ENCODE results near the gene DCTN4.

The DCTN4 gene

GRCh38 chr5:150758203-150758530, 650 bp downstream of the DCTN4 start:
- H3K4me1 ChIP-seq (ENCODE audit: insufficient read depth, low read length): peaks cover 23% of the 10 kb centered on the region
- peak overlapping the region; percentile 89 for H3K27ac ChIP-seq (ENCODE audit: low read length)

GRCh38 chr5:150757087-150757649, 1.6 kb downstream of the DCTN4 start:
- Histone ChIP-seq H3K9me3 (ENCODE audit: insufficient read depth, low read length, severe bottlenecking) (no peaks in the 10 kb centered on the region), H4K20me1 (ENCODE audit: insufficient read depth, low read length) (peaks cover 2% of the 10 kb centered on the region; the same call in 1 of the 2 replicates), H3K27ac (ENCODE audit: low read length) (peak overlapping the region; percentile 51; the same call in 1 of the 2 replicates), H3K4me1 (ENCODE audit: insufficient read depth, low read length) (peaks cover 23% of the 10 kb centered on the region), H3K27me3 (ENCODE audit: insufficient read depth, low read length, poor library complexity) (no peaks in the 10 kb centered on the region), H3K9ac (ENCODE audit: low read depth, low read length) (peak overlapping the region; percentile 79), H2AFZ (ENCODE audit: low read depth, low read length) (no peak overlapping the region), H3K4me3 (ENCODE audit: low read depth in 1 of 2, low read length in 2 of 2) (peak overlapping the region in 1 of 2 experiments; percentile 90; a peak in 3 of 4 replicates), H3K79me2 (ENCODE audit: insufficient read depth, low read length) (peaks cover 58% of the 10 kb centered on the region), H3K36me3 (ENCODE audit: insufficient read depth, low read length) (peaks cover 43% of the 10 kb centered on the region), H3K4me2 (ENCODE audit: insufficient read depth, low read length) (peak overlapping the region; percentile 80)
- ATAC-seq (ENCODE audit: insufficient read depth, low read depth): no peak
- no peak for DNase-seq
- no peak for TF ChIP-seq EZH2 (IDR thresholded peaks at IDR 0.05; ENCODE audit: borderline replicate concordance, low read depth, low read length, severe bottlenecking)
- no peak for TF ChIP-seq CTCF (IDR thresholded peaks at IDR 0.05; ENCODE audit: borderline replicate concordance, extremely low read depth, low read length, poor library complexity, severe bottlenecking)

More at GRCh38 chr5:150758203-150758530, 650 bp downstream of the DCTN4 start:
- peak overlapping the region; percentile 64 for H2AFZ ChIP-seq (ENCODE audit: low read depth, low read length)
- ATAC-seq (ENCODE audit: insufficient read depth, low read depth): peak; percentile 15
- H3K9me3 ChIP-seq (ENCODE audit: insufficient read depth, low read length, severe bottlenecking): no peaks in the 10 kb centered on the region
- TF ChIP-seq EZH2 (IDR thresholded peaks at IDR 0.05; ENCODE audit: borderline replicate concordance, low read depth, low read length, severe bottlenecking) (no peak), CTCF (IDR thresholded peaks at IDR 0.05; ENCODE audit: borderline replicate concordance, extremely low read depth, low read length, poor library complexity, severe bottlenecking) (no peak)
- H4K20me1 ChIP-seq (ENCODE audit: insufficient read depth, low read length): peaks cover 2% of the 10 kb centered on the region; the same call in 1 of the 2 replicates
- H3K9ac ChIP-seq (ENCODE audit: low read depth, low read length): peak overlapping the region; percentile 79
- peaks cover 35% of the 10 kb centered on the region for H3K36me3 ChIP-seq (ENCODE audit: insufficient read depth, low read length)
- no peak for DNase-seq
- no peaks in the 10 kb centered on the region for H3K27me3 ChIP-seq (ENCODE audit: insufficient read depth, low read length, poor library complexity)
- H3K4me3 ChIP-seq (ENCODE audit: low read depth in 1 of 2, low read length in 2 of 2): peak overlapping the region; percentile 80 to 90
- peaks cover 52% of the 10 kb centered on the region for H3K79me2 ChIP-seq (ENCODE audit: insufficient read depth, low read length)
- peak overlapping the region; percentile 80 for H3K4me2 ChIP-seq (ENCODE audit: insufficient read depth, low read length)

GRCh38 chr5:150753863-150754262, 5.0 kb downstream of the DCTN4 start:
- DNase-seq (no peak), ATAC-seq (ENCODE audit: insufficient read depth, low read depth) (no peak)
- no peak overlapping the region for H2AFZ ChIP-seq (ENCODE audit: low read depth, low read length)
- no peaks in the 10 kb centered on the region for H3K9me3 ChIP-seq (ENCODE audit: insufficient read depth, low read length, severe bottlenecking)
- H3K36me3 ChIP-seq (ENCODE audit: insufficient read depth, low read length): peaks cover 76% of the 10 kb centered on the region
- H3K9ac ChIP-seq (ENCODE audit: low read depth, low read length): no peak overlapping the region
- H4K20me1 ChIP-seq (ENCODE audit: insufficient read depth, low read length): peaks cover 2% of the 10 kb centered on the region; the same call in 1 of the 2 replicates
- peaks cover 91% of the 10 kb centered on the region for H3K79me2 ChIP-seq (ENCODE audit: insufficient read depth, low read length)
- H3K27ac ChIP-seq (ENCODE audit: low read length): no peak overlapping the region
- peaks cover 14% of the 10 kb centered on the region for H3K4me1 ChIP-seq (ENCODE audit: insufficient read depth, low read length)
- no peak overlapping the region for H3K4me3 ChIP-seq (ENCODE audit: low read depth in 1 of 2, low read length in 2 of 2)
- TF ChIP-seq EZH2 (IDR thresholded peaks at IDR 0.05; ENCODE audit: borderline replicate concordance, low read depth, low read length, severe bottlenecking) (no peak), CTCF (IDR thresholded peaks at IDR 0.05; ENCODE audit: borderline replicate concordance, extremely low read depth, low read length, poor library complexity, severe bottlenecking) (no peak)
- no peak overlapping the region for H3K4me2 ChIP-seq (ENCODE audit: insufficient read depth, low read length)
- H3K27me3 ChIP-seq (ENCODE audit: insufficient read depth, low read length, poor library complexity): no peaks in the 10 kb centered on the region

Data from DND-41 (cell line).